Natural killer cell (primary cell): ENCODE data around the gene GPR3. TPM values are rescaled to one million over a fixed set of nuclear protein-coding genes. Genes with fewer than 3 reads are reported as not detected.
A peak's percentile ranks its signal among the peaks of the same experiment; 100 is the strongest.

Source experiments
- ATAC-seq, 3 donors: fragments of 150-1000 bp in 2 of 3; fragments of 200-7000 bp in 1 of 3; cut with Tn5 transposase; 1 replicate in 1 of 3; 2 replicates in 2 of 3; pipeline ENCODE4 v1.10.0; 2021; ENCODE audit warnings: mild to moderate bottlenecking in 2 of 3, moderate library complexity in 2 of 3
- DNase-seq, 2 donors: peaks; one replicate each; pipeline versions ENCODE4 v3.0.0 to v3.0.0-alpha.2; 2013 to 2021; ENCODE audit warnings: mixed read lengths in 1 of 2
- H3K27ac ChIP-seq: one replicate; pipeline ENCODE4 v1.5.1; 2013; ENCODE audit warnings: mild to moderate bottlenecking, low read length
- H3K27me3 ChIP-seq: one replicate; pipeline ENCODE4 v1.6.1; 2013; ENCODE audit warnings: low read length; ENCODE audit not compliant: control insufficient read depth, insufficient read depth
- H3K36me3 ChIP-seq: one replicate; pipeline ENCODE4 v1.6.1; 2013; ENCODE audit warnings: low read length; ENCODE audit not compliant: control insufficient read depth, insufficient read depth
- H3K4me1 ChIP-seq: one replicate; pipeline ENCODE4 v1.6.1; 2013; ENCODE audit warnings: low read length; ENCODE audit not compliant: control insufficient read depth, insufficient read depth
- H3K4me3 ChIP-seq: one replicate; pipeline ENCODE4 v1.5.1; 2013; ENCODE audit warnings: low read length
- H3K9me3 ChIP-seq: one replicate; pipeline ENCODE4 v1.6.1; 2013; ENCODE audit warnings: low read length; ENCODE audit not compliant: control insufficient read depth, insufficient read depth
- H3K27ac Mint-ChIP-seq, 2 donors: one replicate each; pipeline ENCODE4 v1.8.0; 2022; ENCODE audit warnings: mild to moderate bottlenecking in 2 of 2, mixed read lengths in 2 of 2, moderate library complexity in 1 of 2
- H3K27me3 Mint-ChIP-seq, 2 donors: one replicate each; pipeline ENCODE4 v1.8.0; 2022; ENCODE audit warnings: low read depth in 2 of 2, mixed read lengths in 2 of 2
- H3K36me3 Mint-ChIP-seq: one replicate; pipeline ENCODE4 v1.8.0; 2022; ENCODE audit warnings: mixed read lengths
- H3K4me1 Mint-ChIP-seq, 2 donors: one replicate each; pipeline ENCODE4 v1.8.0; 2022; ENCODE audit warnings: mixed read lengths in 2 of 2
- H3K4me3 Mint-ChIP-seq: one replicate; pipeline ENCODE4 v1.8.0; 2022; ENCODE audit warnings: mild to moderate bottlenecking, moderate library complexity, mixed read lengths
- H3K9me3 Mint-ChIP-seq, 2 donors: one replicate each; pipeline ENCODE4 v1.8.0; 2022; ENCODE audit warnings: mixed read lengths in 2 of 2
- WGBS: methylation state at CpG from one replicate; pipeline ENCODE4 v1.1.7; 2013; ENCODE audit warnings: missing lambda C conversion rate; ENCODE audit not compliant: insufficient coverage; 5-methylcytosine and 5-hydroxymethylcytosine counted together
- intact Hi-C: fragments of 100-400 bp; cut with micrococcal nuclease; formaldehyde crosslinking; loops from one replicate; pipeline ENCODE4 v1.14.2; 2022
- total RNA-seq, 4 donors: library from RNA; stranded (reverse); fragments of 120-200 nt in 1 of 4; gene quantifications; one replicate each; pipeline versions ENCODE4 v1.2.3 to v1.2.4, GENCODE V29; 2013 to 2022
- TF ChIP-seq, protein P1 (sequence below): fragments of 200-600 bp; IDR thresholded peaks from one replicate; pipeline ENCODE4 v1.8.0; 2022; ENCODE audit warnings: antibody characterized with exemption

GPR3 gene
- total RNA-seq, 3 donors from 2014 or later (not counting 1 experiment from before 2014, with no cell fraction given) = 0.39 to 0.87 (median 0.60) TPM

DNA sequence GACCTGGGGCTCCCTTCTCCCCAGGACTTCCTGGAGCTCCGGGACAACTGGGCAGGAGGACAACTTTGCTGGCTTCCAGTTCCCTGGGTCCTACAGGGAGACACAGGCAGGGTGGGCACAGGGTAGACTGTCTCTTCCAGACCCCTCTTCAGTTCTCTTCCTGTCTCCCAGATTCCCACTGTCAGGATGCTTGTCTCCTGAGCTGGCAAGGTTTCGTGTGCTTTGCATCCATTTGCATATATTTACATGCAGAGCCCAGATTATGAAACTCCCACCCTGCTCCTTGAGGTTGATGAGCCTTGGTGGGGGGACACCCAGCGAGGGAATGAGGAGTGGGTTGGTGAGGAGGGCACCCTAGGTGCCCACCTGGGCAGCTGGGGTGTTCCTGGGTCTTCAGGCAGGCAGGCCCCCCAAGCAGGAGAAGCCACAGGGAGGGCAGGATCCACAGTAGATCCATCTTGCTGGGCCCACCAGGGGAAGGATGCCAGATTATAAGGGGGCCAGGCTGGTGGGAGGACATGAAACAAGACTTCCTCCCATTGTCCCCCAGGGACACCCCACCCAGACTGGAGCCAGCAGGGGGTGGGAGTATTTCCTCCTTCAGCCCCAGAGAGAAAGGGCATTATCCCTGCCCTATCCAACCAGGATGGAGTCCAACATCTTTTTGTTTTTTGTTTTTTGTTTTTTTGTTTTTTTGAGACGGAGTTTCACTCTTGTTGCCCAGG, 17.9 kb upstream of the GPR3 start, which contains the start of gene FCN3:
Gene FCN3, minus strand, starts transcription at position 463 of the 725 bp plus-strand sequence. Its CDS starts 6 bp downstream, at position 457.
- DNase-seq (no peak), ATAC-seq (no peak)
- TF ChIP-seq, protein P1, sequence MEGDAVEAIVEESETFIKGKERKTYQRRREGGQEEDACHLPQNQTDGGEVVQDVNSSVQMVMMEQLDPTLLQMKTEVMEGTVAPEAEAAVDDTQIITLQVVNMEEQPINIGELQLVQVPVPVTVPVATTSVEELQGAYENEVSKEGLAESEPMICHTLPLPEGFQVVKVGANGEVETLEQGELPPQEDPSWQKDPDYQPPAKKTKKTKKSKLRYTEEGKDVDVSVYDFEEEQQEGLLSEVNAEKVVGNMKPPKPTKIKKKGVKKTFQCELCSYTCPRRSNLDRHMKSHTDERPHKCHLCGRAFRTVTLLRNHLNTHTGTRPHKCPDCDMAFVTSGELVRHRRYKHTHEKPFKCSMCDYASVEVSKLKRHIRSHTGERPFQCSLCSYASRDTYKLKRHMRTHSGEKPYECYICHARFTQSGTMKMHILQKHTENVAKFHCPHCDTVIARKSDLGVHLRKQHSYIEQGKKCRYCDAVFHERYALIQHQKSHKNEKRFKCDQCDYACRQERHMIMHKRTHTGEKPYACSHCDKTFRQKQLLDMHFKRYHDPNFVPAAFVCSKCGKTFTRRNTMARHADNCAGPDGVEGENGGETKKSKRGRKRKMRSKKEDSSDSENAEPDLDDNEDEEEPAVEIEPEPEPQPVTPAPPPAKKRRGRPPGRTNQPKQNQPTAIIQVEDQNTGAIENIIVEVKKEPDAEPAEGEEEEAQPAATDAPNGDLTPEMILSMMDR = no peak
- H3K4me1 Mint-ChIP-seq = no peaks in the 10 kb centered on the region
- no peak within 1 kb of the TSS for H3K27ac ChIP-seq
- peaks cover 10% of the 10 kb centered on the region for H3K4me1 ChIP-seq
- H3K9me3 ChIP-seq = no peaks in the 10 kb centered on the region
- H3K9me3 Mint-ChIP-seq = no peaks in the 10 kb centered on the region
- peaks cover 0 to 3% of the 10 kb centered on the region in 2 donors for H3K27me3 Mint-ChIP-seq
- 97% methylated on average over 4 of the region's 4 CpGs for WGBS
- no peaks in the 10 kb centered on the region for H3K36me3 Mint-ChIP-seq
- no peaks in the 10 kb centered on the region for H3K36me3 ChIP-seq
- intact Hi-C loops = no loop called here
- H3K4me3 Mint-ChIP-seq = no peak within 1 kb of the TSS
- no peaks in the 10 kb centered on the region for H3K27me3 ChIP-seq
- no peak within 1 kb of the TSS for H3K27ac Mint-ChIP-seq
- no peak within 1 kb of the TSS for H3K4me3 ChIP-seq

DNA sequence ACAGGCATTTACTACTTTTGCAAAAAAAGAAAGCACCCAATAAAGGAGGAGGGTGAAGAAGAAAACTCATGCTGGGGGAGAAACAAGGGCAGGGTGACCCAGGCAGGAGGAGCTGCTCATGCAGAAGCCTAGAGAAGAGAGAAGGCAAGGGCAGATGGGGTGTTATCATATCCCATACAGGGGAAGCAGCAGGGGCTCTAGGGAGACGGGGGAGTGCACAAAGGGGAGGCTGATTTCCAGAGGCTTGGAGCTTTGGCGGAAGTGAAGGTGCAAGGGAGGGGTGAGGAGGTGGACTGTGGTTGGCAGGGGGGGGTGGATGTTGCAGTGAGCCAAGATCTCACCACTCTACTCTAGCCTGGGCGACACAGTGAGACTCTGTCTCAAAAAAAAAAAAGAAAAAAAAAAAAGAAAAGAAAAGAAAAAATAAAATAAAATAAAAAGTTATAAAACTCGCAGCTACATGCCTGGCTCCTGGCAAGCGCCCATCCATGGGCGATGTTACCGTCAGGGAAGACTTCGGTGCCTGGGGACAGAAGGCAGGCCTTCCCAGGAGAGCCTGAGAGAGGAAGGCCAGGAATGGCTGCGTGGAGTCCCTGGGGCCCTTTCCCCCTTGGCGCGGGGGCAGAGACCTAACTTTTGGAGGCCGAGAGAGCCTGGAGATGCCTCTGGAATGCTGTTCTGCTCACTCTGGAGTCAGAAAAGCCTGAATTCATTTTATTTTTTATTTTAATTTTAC, 14.5 kb upstream of the GPR3 start:
- intact Hi-C loops = no loop called here
- Mint-ChIP-seq H3K27me3 (peaks cover 0 to 8% of the 10 kb centered on the region in 2 donors), H3K27ac (peak overlapping the region in 1 of 2 donors; percentile 23), H3K36me3 (no peaks in the 10 kb centered on the region), H3K4me1 (no peaks in the 10 kb centered on the region), H3K4me3 (no peak overlapping the region), H3K9me3 (no peaks in the 10 kb centered on the region)
- no peaks in the 10 kb centered on the region for H3K27me3 ChIP-seq
- no peaks in the 10 kb centered on the region for H3K36me3 ChIP-seq
- H3K4me3 ChIP-seq = no peak overlapping the region
- no peak overlapping the region for H3K27ac ChIP-seq
- TF ChIP-seq, protein P1 = no peak
- ATAC-seq = no peak
- no peak for DNase-seq
- H3K4me1 ChIP-seq = no peaks in the 10 kb centered on the region
- WGBS = 91% methylated on average over 11 of the region's 12 CpGs
- no peaks in the 10 kb centered on the region for H3K9me3 ChIP-seq

DNA sequence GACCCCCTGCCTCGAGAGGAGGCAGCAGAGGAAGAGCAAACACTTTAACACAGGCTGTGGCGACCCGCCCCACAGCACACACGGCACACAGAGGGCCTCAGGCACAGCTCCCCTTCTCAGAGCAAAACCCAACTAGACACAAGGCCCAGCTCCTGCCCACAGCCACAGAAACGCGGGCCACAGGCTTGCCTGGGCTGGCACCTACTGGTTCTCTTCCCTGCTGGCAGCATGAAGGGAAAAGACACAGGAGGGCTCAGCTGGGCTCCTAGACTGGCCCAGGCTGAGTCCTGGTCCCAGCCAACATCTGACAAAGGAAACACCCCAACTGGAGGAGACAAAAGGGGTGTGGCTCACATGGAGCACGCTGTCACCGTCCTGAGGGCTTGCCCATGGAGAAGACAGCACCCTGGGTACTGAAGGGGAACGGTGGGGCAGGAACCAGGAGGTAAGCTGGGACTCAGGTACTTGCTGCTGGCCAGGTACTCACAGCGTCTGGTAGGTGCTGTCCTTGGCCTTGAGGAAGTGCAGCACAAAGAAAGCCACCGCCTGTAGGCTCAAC, 12.8 kb upstream of the GPR3 start:
- Histone ChIP-seq H3K9me3 (no peaks in the 10 kb centered on the region), H3K27me3 (no peaks in the 10 kb centered on the region), H3K4me1 (no peaks in the 10 kb centered on the region), H3K4me3 (no peak overlapping the region), H3K36me3 (no peaks in the 10 kb centered on the region), H3K27ac (no peak overlapping the region)
- H3K4me1 Mint-ChIP-seq = no peaks in the 10 kb centered on the region
- H3K27ac Mint-ChIP-seq = no peak overlapping the region
- H3K27me3 Mint-ChIP-seq = peaks cover 0 to 8% of the 10 kb centered on the region in 2 donors
- TF ChIP-seq, protein P1 = no peak
- no peak overlapping the region for H3K4me3 Mint-ChIP-seq
- ATAC-seq = no peak
- intact Hi-C loops = no loop called here
- no peak for DNase-seq
- H3K9me3 Mint-ChIP-seq = no peaks in the 10 kb centered on the region
- no peaks in the 10 kb centered on the region for H3K36me3 Mint-ChIP-seq
- WGBS = 87% methylated on average over 11 of the region's 11 CpGs
